ENCODE data around the gene EGFR. TPM values are rescaled to one million over a fixed set of nuclear protein-coding genes. Genes with fewer than 3 reads are reported as not detected.

The EGFR gene
- total RNA-seq, 2 donors from 2014 or later = 42.5 to 44.2 TPM

- Histone ChIP-seq H3K27ac (no peak overlapping the region), H3K36me3 (replicated peaks in 1 of 2; ENCODE audit: insufficient read depth in 1 of 2, low read depth in 2 of 2) (peaks cover 0 to under 1% of the 10 kb centered on the region in 2 donors), H3K27me3 (no peaks in the 10 kb centered on the region), H3K4me3 (no peak overlapping the region), H3K9me3 (no peaks in the 10 kb centered on the region), H3K4me1 (no peaks in the 10 kb centered on the region)
- intact Hi-C loops (cut with DNase I) = no loop called here
- ATAC-seq (no peak), DNase-seq (no peak)
- 79 to 86% methylated on average over 8 of the region's 8 CpGs for WGBS, 2 donors
- TF ChIP-seq POLR2A (IDR thresholded peaks at IDR 0.05) (no peak), CTCF (IDR thresholded peaks at IDR 0.05) (no peak)
Measured at GRCh38 chr7:55212176-55212575, 193.4 kb downstream of the EGFR start.

DNA sequence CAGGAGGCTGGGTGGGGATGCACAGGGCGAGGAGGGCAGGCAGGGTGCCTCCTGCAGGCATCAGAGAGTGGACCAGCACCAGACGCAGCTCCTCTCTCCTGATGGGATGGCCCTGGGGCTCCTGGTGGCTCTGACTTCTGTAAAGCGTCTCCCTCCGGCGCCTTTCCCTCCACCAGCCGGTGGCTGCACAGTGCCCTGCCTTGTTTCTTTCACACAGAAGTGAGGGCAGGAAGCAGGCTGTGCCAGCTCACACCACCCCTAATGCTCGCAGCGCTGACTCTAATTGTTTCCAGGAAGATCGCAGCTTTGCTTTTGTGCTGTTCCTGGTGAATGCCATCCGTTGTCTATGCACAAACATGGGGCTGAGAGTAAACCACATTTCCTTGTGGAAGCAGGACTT is 194.0 kb downstream of the EGFR start:
- Histone ChIP-seq H3K27me3 (no peaks in the 10 kb centered on the region), H3K4me3 (no peak overlapping the region), H3K9me3 (no peaks in the 10 kb centered on the region), H3K36me3 (replicated peaks in 1 of 2; ENCODE audit: insufficient read depth in 1 of 2, low read depth in 2 of 2) (no peaks in the 10 kb centered on the region), H3K27ac (no peak overlapping the region), H3K4me1 (no peaks in the 10 kb centered on the region)
- TF ChIP-seq CTCF (IDR thresholded peaks at IDR 0.05) = no peak
- no peak for TF ChIP-seq POLR2A (IDR thresholded peaks at IDR 0.05)
- WGBS, 2 donors = 63 to 70% methylated on average over 10 of the region's 10 CpGs
- ATAC-seq (no peak), DNase-seq (no peak)
- intact Hi-C loops (cut with DNase I) = no loop called here

DNA sequence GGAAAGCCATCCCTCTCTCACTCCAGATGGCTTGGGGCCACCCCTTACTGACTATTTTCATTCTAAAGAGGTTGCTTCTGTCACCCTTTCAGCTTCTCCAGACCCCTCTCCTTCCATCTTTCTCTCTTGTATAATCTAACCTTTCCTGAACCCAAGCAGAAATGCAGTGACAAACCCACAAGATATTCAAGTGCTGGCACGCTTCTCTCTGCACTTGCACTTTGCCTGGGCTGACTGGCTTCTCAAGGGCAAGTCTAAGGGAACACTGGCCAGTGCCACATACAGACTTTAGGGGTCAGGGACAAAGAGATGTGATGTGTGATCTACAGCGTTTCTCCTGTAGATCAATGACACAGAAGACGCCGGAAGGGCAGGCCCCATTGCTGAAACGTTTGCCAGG is 195.9 kb downstream of the EGFR start:
- Histone ChIP-seq H3K9me3 (no peaks in the 10 kb centered on the region), H3K36me3 (replicated peaks in 1 of 2; ENCODE audit: insufficient read depth in 1 of 2, low read depth in 2 of 2) (no peaks in the 10 kb centered on the region), H3K27ac (no peak overlapping the region), H3K27me3 (no peaks in the 10 kb centered on the region), H3K4me3 (no peak overlapping the region), H3K4me1 (no peaks in the 10 kb centered on the region)
- no peak for ATAC-seq
- intact Hi-C loops (cut with DNase I) = no loop called here
- TF ChIP-seq POLR2A (IDR thresholded peaks at IDR 0.05) (no peak), CTCF (IDR thresholded peaks at IDR 0.05) (no peak)
- DNase-seq = no peak
- WGBS, 2 donors = 37 to 43% methylated on average over 5 of the region's 5 CpGs

GRCh38 chr7:55223023-55223422 is 204.2 kb downstream of the EGFR start:
- Histone ChIP-seq H3K27ac (no peak overlapping the region), H3K4me3 (no peak overlapping the region), H3K27me3 (no peaks in the 10 kb centered on the region), H3K36me3 (replicated peaks in 1 of 2; ENCODE audit: insufficient read depth in 1 of 2, low read depth in 2 of 2) (no peaks in the 10 kb centered on the region), H3K4me1 (no peaks in the 10 kb centered on the region), H3K9me3 (no peaks in the 10 kb centered on the region)
- intact Hi-C loops (cut with DNase I) = no loop called here
- WGBS, 2 donors = 80 to 81% methylated on average over 9 of the region's 9 CpGs
- TF ChIP-seq POLR2A (IDR thresholded peaks at IDR 0.05) = no peak
- no peak for TF ChIP-seq CTCF (IDR thresholded peaks at IDR 0.05)
- DNase-seq (no peak), ATAC-seq (no peak)

DNA sequence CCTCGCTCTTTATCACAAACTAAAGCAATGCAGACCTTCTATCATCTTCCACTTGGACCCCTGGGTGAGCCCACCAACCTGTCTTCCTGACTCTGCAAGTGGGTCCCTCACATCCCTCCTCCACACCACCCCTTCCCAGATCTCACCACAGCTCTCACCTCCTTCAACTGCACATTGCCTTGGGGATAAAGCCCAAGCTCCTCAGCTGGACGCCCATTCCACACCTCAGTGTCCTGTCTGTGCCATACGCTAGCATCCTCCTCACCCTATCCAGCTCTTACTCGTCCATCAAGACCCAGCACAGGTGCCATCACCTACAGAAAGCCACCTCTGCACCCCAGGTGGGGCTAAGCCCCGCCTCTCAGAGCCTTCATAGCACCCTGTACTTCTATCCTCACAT is 205.3 kb downstream of the EGFR start:
- no peak overlapping the region for H3K27ac ChIP-seq
- no peaks in the 10 kb centered on the region for H3K36me3 ChIP-seq (replicated peaks in 1 of 2; ENCODE audit: insufficient read depth in 1 of 2, low read depth in 2 of 2)
- H3K27me3 ChIP-seq = no peaks in the 10 kb centered on the region
- no peaks in the 10 kb centered on the region for H3K4me1 ChIP-seq
- no peaks in the 10 kb centered on the region for H3K9me3 ChIP-seq
- intact Hi-C loops (cut with DNase I) = no loop called here
- no peak overlapping the region for H3K4me3 ChIP-seq
- ATAC-seq (no peak), DNase-seq (no peak)
- WGBS, 2 donors = 79 to 87% methylated on average over 5 of the region's 5 CpGs
- no peak for TF ChIP-seq POLR2A (IDR thresholded peaks at IDR 0.05)
- TF ChIP-seq CTCF (IDR thresholded peaks at IDR 0.05) = no peak
